ENCODE data around the gene MS4A1. TPM values are rescaled to one million over a fixed set of nuclear protein-coding genes. Genes with fewer than 3 reads are reported as not detected.

MS4A1 gene
- total RNA-seq, 1 donor from 2014 or later: not detected

- Histone ChIP-seq H3K4me1 (no peaks in the 10 kb centered on the region), H3K9me3 (no peaks in the 10 kb centered on the region), H3K4me3 (no peak within 1 kb of the TSS), H3K27me3 (no peaks in the 10 kb centered on the region), H3K27ac (no peak within 1 kb of the TSS), H3K36me3 (no peaks in the 10 kb centered on the region)
- intact Hi-C loops (cut with DNase I): no loop called here
- no peak for TF ChIP-seq CTCF (IDR thresholded peaks at IDR 0.05)
- no peak for DNase-seq (ENCODE audit: low spot score in 2 of 2)
Observed at GRCh38 chr11:60492488-60493009, 36.9 kb downstream of the MS4A1 start, which contains the start of gene MS4A12. Gene MS4A12, plus strand, starts transcription at chr11:60492778. Its CDS starts 4,541 bp downstream, at chr11:60497319.

- no peak for TF ChIP-seq CTCF (IDR thresholded peaks at IDR 0.05)
- intact Hi-C loops (cut with DNase I): no loop called here
- no peaks in the 10 kb centered on the region for H3K36me3 ChIP-seq
- no peak overlapping the region for H3K4me3 ChIP-seq
- no peaks in the 10 kb centered on the region for H3K27me3 ChIP-seq
- H3K4me1 ChIP-seq: no peaks in the 10 kb centered on the region
- DNase-seq (ENCODE audit: low spot score in 2 of 2): no peak
- H3K9me3 ChIP-seq: no peaks in the 10 kb centered on the region
- no peak overlapping the region for H3K27ac ChIP-seq
Observed at GRCh38 chr11:60493454-60493853, 37.8 kb downstream of the MS4A1 start.

GRCh38 chr11:60498399-60498798 lies 42.8 kb downstream of the MS4A1 start:
- Histone ChIP-seq H3K9me3 (no peaks in the 10 kb centered on the region), H3K36me3 (no peaks in the 10 kb centered on the region), H3K4me1 (no peaks in the 10 kb centered on the region), H3K27ac (no peak overlapping the region), H3K4me3 (no peak overlapping the region), H3K27me3 (no peaks in the 10 kb centered on the region)
- TF ChIP-seq CTCF (IDR thresholded peaks at IDR 0.05): no peak
- intact Hi-C loops (cut with DNase I): no loop called here
- no peak for DNase-seq (ENCODE audit: low spot score in 2 of 2)

GRCh38 chr11:60498853-60499252 lies 43.2 kb downstream of the MS4A1 start:
- no peak for TF ChIP-seq CTCF (IDR thresholded peaks at IDR 0.05)
- no peaks in the 10 kb centered on the region for H3K4me1 ChIP-seq
- no peak overlapping the region for H3K27ac ChIP-seq
- no peaks in the 10 kb centered on the region for H3K27me3 ChIP-seq
- H3K4me3 ChIP-seq: no peak overlapping the region
- no peaks in the 10 kb centered on the region for H3K9me3 ChIP-seq
- H3K36me3 ChIP-seq: no peaks in the 10 kb centered on the region
- intact Hi-C loops (cut with DNase I): no loop called here
- no peak for DNase-seq (ENCODE audit: low spot score in 2 of 2)

- H3K4me3 ChIP-seq: no peak overlapping the region
- no peak overlapping the region for H3K27ac ChIP-seq
- H3K27me3 ChIP-seq: no peaks in the 10 kb centered on the region
- no peaks in the 10 kb centered on the region for H3K4me1 ChIP-seq
- no peaks in the 10 kb centered on the region for H3K9me3 ChIP-seq
- intact Hi-C loops (cut with DNase I): no loop called here
- no peak for DNase-seq (ENCODE audit: low spot score in 2 of 2)
- no peak for TF ChIP-seq CTCF (IDR thresholded peaks at IDR 0.05)
- H3K36me3 ChIP-seq: no peaks in the 10 kb centered on the region
Observed at GRCh38 chr11:60500276-60500910, 44.7 kb downstream of the MS4A1 start.
